ENCODE data around the gene CEP78. TPM values are rescaled to one million over a fixed set of nuclear protein-coding genes. Genes with fewer than 3 reads are reported as not detected.

CEP78 gene, protein sequence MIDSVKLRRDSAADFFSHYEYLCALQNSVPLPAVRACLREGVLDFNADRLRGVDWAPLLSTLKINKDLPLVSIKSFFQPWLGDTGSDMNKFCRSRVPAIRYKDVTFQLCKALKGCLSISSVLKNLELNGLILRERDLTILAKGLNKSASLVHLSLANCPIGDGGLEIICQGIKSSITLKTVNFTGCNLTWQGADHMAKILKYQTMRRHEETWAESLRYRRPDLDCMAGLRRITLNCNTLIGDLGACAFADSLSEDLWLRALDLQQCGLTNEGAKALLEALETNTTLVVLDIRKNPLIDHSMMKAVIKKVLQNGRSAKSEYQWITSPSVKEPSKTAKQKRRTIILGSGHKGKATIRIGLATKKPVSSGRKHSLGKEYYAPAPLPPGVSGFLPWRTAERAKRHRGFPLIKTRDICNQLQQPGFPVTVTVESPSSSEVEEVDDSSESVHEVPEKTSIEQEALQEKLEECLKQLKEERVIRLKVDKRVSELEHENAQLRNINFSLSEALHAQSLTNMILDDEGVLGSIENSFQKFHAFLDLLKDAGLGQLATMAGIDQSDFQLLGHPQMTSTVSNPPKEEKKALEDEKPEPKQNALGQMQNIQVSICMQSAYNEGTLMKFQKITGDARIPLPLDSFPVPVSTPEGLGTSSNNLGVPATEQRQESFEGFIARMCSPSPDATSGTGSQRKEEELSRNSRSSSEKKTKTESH
- 10 to 100 TPM; 52.8 to 71.6 TPM for total RNA-seq
- 58.3 TPM for polyA plus RNA-seq (2013, experiment 1 of 2)
- polyA plus RNA-seq (2013, experiment 2 of 2): 54.8 TPM
- long read RNA-seq, experiment 1, full-length matches to known transcripts: 4 of 35 reads
- long read RNA-seq, experiment 1, partial matches to known transcripts: 18 of 35 reads
- long read RNA-seq, experiment 1, other reads (novel, unspliced or antisense): 13 of 35 reads
- long read RNA-seq, experiment 2, full-length matches to known transcripts: 66 of 106 reads
- long read RNA-seq, experiment 2, partial matches to known transcripts: 11 of 106 reads
- long read RNA-seq, experiment 2, other reads (novel, unspliced or antisense): 29 of 106 reads
- long read RNA-seq, experiment 3, full-length matches to known transcripts: 172 of 250 reads
- long read RNA-seq, experiment 3, partial matches to known transcripts: 46 of 250 reads
- long read RNA-seq, experiment 3, other reads (novel, unspliced or antisense): 32 of 250 reads
- long read RNA-seq, experiment 4, partial matches to known transcripts: 2 of 2 reads
- long read RNA-seq, experiment 4, other reads (novel, unspliced or antisense): 0 of 2 reads

DNA sequence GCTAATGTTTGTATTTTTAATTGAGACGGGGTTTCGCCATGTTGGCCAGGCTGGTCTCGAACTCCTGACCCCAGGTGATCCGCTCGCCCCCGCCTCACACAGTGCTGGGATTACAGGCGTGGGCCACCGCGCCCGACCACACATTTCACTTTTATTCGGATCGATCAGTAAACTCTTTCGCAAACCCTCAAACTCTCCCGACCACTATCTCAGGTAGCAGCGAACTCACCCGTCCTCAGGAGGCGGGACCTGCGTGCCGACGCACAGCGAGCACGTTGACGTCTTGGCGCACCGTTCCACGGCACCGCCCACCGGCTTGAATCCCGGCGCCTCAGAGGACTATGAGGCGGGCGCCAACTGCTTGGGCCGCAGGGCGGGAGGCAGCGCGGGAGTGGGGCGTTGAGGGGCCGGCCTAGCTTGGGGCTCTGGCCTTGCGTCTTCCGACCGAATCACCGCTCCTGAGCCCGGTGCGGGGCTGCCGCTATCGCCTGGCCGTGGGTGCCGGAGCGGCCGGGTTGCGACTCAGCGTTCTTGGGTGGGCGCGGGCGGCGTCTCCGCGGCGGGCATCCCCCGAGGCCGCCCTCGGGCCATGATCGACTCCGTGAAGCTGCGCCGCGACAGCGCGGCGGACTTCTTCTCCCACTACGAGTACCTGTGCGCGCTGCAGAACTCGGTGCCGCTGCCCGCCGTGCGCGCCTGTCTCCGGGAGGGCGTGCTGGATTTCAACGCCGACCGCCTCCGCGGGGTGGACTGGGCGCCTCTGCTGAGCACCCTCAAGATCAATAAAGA lies at the start of gene CEP78:
Gene CEP78 (plus strand): TSS at position 314 of the 789 bp plus-strand sequence. CDS start 276 bp downstream, at position 590.
- Histone ChIP-seq H3K4me3 (ENCODE audit: low read length) (peak within 1 kb of the TSS; percentile 89), H3K27me3 (ENCODE audit: control insufficient read depth, insufficient read depth, low read length, poor library complexity, severe bottlenecking) (no peaks in the 10 kb centered on the region), H3K36me3 (ENCODE audit: control insufficient read depth, insufficient read depth, low read length) (peaks cover 11% of the 10 kb centered on the region), H3K4me1 (ENCODE audit: control insufficient read depth, insufficient read depth, low read length) (peaks cover 3% of the 10 kb centered on the region), H3K27ac (ENCODE audit: low read depth, low read length) (peak within 1 kb of the TSS; percentile 45), H3K9ac (ENCODE audit: extremely low read depth, low read length, poor library complexity, severe bottlenecking) (peak within 1 kb of the TSS; percentile 81), H3K9me3 (ENCODE audit: control insufficient read depth, low read length) (no peaks in the 10 kb centered on the region)
- Mint-ChIP-seq H3K27me3 (ENCODE audit: insufficient read depth) (no peaks in the 10 kb centered on the region), H3K27ac (peak within 1 kb of the TSS; percentile 98), H3K9me3 (no peaks in the 10 kb centered on the region), H3K4me3 (peak within 1 kb of the TSS; percentile 92), H3K4me1 (peaks cover 12% of the 10 kb centered on the region), H3K36me3 (ENCODE audit: low read depth) (peaks cover 15% of the 10 kb centered on the region)
- TF ChIP-seq CTCF (conservative IDR thresholded peaks at IDR 0.05): no peak
- DNase-seq: peak; percentile 97
- WGBS, 2 experiments (ENCODE audit: insufficient coverage in 1 of 2, insufficient read length in 1 of 2): 0 to 1% methylated on average over 21 to 87 of the region's 87 CpGs

GRCh38 chr9:78187763-78188484 lies 48.0 kb upstream of the CEP78 start:
- H3K9me3 Mint-ChIP-seq: no peaks in the 10 kb centered on the region
- peaks cover 5% of the 10 kb centered on the region for H3K4me1 Mint-ChIP-seq
- Histone ChIP-seq H3K4me1 (ENCODE audit: control insufficient read depth, insufficient read depth, low read length) (no peaks in the 10 kb centered on the region), H3K27me3 (ENCODE audit: control insufficient read depth, insufficient read depth, low read length, poor library complexity, severe bottlenecking) (no peaks in the 10 kb centered on the region), H3K36me3 (ENCODE audit: control insufficient read depth, insufficient read depth, low read length) (no peaks in the 10 kb centered on the region), H3K9me3 (ENCODE audit: control insufficient read depth, low read length) (no peaks in the 10 kb centered on the region), H3K9ac (ENCODE audit: extremely low read depth, low read length, poor library complexity, severe bottlenecking) (no peak overlapping the region), H3K27ac (ENCODE audit: low read depth, low read length) (no peak overlapping the region), H3K4me3 (ENCODE audit: low read length) (no peak overlapping the region)
- WGBS, 2 experiments (ENCODE audit: insufficient coverage in 1 of 2, insufficient read length in 1 of 2): 76% methylated on average over 5 of the region's 5 CpGs; no CpG with 5 or more reads in 1 of the 2 experiments
- no peak for TF ChIP-seq CTCF (conservative IDR thresholded peaks at IDR 0.05)
- no peak overlapping the region for H3K27ac Mint-ChIP-seq
- DNase-seq: no peak
- no peaks in the 10 kb centered on the region for H3K36me3 Mint-ChIP-seq (ENCODE audit: low read depth)
- no peaks in the 10 kb centered on the region for H3K27me3 Mint-ChIP-seq (ENCODE audit: insufficient read depth)
- H3K4me3 Mint-ChIP-seq: no peak overlapping the region
